GM21515 (cell line): ENCODE measurements around the gene SSBP1.
A peak's percentile ranks its signal among the peaks of the same experiment; 100 is the strongest.
"Not testable (repeated sequence)": the region's sequence is repeated elsewhere in the genome, so short reads cannot be mapped to it uniquely, and the experiment has no call there.

Experiments used
- ATAC-seq: cut with Tn5 transposase; IDR thresholded peaks from one replicate; pipeline ENCODE4 v1.9.1; 2021; ENCODE audit not compliant: unreplicated experiment

The SSBP1 gene, protein sequence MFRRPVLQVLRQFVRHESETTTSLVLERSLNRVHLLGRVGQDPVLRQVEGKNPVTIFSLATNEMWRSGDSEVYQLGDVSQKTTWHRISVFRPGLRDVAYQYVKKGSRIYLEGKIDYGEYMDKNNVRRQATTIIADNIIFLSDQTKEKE

DNA sequence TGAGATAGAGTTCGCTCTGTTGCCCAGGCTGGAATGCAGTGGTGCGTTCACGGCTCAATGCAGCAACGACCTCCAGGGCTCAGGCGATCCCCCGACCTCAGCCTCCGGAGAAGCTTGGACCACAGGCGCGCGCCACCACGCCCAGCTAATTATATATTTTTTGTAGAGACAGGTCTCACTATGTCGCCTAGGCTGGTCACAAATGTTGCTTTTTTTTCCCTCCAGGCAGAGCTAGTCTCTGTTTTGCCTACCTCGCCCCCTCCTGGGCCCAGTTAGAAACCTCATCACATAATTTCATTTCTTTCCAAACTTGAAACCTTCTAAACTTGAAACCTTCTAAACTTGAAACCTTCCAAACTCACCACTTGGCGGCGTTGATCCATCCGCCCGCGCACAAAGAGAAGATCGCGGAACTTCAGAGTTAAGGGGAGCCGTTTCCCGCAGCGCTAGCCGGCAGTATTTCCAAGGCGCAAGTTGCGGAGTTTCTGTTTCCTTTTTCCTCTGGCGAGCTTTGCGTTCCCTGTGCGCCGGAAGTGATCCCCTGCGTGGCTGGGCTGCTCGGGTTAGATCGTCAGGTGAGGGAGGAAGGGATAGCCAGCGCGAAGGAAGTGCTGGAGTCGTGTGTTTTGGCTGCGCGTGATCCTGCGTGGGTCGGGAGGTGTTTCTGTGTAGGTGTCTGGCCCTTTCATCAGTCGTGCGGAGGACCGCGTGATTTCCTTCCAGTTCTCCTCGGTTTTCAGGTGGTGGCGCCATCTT, at the start of gene SSBP1:
Gene SSBP1 (plus strand): TSS at position 523 of the 756 bp plus-strand sequence. CDS start 809 bp downstream, outside the sequence.
- ATAC-seq, result peak; percentile 94

- ATAC-seq, result not testable (repeated sequence)
Measured at GRCh38 chr7:141689072-141689825, 48.9 kb upstream of the SSBP1 start.

DNA sequence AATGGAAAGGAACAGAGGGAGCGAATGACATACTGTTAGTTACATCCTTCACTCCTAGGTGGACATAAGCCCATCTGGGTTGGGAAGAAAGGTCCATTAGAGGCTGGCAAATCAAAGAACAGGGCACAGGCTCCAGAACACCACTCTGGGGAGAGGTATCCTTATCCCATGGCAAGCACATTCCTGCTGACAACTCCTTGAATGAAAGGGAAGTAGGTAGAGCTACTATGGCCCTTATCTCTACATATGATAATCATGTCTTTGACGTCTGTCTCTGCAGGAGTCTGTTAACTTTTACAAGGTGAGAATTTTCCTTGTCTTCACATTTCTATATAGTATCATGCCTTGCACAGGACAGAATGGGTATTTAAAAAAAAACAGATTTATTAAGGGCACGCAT, 46.6 kb upstream of the SSBP1 start:
- no peak for ATAC-seq

DNA sequence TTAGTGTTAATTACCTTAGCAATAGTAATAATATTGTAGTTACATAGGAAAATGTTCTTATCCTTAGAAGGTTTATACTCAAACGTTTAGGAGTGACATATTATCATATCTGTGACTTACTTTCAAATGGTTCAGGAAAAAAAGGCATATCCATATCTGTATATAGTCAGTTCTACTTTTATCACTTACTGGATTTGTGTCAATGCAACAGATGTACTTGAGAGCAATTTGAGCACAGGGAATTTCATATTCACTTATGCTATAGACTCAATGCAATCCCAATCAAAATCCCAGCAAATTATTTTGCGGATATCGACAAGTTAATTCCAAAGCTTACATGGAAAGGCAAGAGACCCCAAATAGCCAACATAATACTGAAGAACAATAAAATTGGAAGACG, 46.2 kb upstream of the SSBP1 start:
- no peak for ATAC-seq

DNA sequence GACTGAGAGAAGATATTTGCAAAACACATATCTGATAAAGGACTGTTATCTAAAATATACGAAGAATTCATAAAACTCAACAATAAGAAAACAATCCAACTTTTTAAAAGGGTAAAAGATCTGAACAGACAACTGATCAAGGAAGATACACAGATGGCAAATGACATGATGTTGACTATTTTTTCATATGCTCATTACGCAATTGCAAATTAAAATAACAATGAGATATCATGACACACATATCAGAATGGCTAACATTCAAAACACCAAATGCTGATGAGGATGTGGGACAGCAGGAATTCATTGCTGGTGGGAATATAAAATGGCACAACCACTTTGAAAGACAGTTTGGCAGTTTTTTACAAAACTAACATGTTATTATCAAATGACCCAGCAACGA, 45.1 kb upstream of the SSBP1 start:
- no peak for ATAC-seq

DNA sequence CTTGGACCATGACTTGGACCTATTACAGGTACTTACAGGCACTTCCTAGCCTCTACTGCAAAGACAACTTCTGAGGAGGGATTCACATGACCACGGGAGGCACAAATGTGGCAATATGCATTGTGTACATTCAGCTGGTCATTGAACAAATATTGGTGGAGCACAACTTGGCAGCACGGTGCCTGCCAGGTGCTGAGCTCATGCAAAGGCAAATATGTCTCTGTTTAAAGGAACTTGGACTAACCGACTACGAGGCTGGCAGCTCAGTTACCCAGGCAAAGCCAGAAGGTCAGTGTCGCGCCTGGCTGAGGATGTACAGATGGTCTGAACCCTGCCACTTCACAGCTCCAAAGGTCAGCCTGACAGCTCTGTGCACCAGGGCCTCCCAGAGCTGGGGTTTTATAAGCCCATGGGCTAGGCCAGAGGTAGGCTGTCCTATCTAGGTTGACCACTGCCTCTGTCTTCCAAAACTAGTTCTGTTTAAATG, 42.3 kb upstream of the SSBP1 start:
- no peak for ATAC-seq

DNA sequence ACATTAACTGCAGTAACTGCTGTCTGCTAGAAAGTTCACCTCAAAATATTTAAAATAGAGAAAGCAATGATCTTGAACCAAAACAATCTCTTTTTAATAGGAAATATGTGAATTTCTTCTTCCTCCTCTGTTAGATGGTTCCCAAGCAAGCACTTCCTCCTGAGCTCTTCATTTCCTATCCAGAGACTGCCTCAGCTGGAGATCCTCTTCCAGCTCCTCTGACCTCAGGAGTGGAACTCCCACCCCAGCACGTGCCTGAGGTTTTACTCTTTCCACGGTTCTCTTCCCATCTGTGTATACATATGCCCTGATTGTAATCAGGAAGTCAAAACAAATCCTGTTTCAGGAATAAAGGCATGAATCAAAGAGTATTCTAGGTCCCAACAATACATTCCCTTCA, 41.8 kb upstream of the SSBP1 start:
- ATAC-seq, result no peak

GRCh38 chr7:141697211-141697871, 40.8 kb upstream of the SSBP1 start:
- ATAC-seq, result no peak

DNA sequence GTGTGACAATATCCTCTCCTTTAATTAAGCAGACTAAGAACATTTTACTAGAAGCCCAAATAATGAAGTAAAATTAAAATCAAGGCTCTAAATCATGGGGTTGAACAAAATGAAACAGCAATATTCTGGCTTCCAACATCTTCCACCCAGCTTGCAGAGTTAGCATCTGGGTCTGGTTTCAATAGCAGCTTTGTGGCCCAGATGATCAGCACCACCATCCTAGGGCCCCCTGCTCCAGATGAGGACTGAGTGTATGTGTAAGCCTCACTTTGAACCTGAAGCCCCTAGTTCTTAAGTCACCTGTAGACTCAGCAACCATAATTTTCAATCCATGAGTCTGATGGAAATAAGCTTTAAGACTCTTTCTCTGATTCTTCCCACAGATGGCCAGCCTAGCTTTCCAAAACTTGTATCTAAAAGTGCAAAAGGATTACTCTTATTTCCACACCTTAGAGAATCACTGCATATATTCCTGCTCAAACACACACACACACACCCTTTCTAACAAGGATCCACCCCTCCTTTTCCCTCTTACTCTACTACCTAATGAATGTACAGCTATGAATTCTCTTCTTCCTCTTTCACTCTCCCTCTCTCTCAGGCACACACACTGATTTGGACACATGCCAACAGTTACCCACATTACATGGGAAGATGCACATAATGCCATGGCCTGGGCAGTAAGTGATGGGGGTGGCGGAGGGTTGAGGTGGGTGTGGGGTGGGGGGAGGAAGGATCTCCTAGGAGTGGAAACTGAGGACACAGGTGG, 39.7 kb upstream of the SSBP1 start:
- ATAC-seq, result no peak

DNA sequence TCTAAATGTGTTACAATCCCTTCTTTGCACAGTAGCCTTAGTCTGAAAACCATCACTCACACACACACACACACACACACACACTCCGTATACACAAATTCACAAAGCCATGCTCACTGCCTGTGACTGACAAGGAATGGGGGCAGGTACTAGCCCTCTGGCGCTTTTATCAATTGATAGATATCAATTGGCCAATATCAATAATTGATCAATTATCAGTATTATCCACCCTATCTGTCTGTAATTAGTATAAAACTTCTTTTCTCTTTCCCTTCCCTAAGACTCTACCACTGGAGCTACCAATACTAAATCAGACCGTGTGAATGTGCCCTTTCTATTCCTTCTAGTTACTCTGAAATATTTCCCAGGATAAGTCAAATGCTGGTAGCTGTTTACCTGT, 38.3 kb upstream of the SSBP1 start:
- no peak for ATAC-seq

GRCh38 chr7:141700296-141700847, 37.8 kb upstream of the SSBP1 start:
- ATAC-seq, result no peak

DNA sequence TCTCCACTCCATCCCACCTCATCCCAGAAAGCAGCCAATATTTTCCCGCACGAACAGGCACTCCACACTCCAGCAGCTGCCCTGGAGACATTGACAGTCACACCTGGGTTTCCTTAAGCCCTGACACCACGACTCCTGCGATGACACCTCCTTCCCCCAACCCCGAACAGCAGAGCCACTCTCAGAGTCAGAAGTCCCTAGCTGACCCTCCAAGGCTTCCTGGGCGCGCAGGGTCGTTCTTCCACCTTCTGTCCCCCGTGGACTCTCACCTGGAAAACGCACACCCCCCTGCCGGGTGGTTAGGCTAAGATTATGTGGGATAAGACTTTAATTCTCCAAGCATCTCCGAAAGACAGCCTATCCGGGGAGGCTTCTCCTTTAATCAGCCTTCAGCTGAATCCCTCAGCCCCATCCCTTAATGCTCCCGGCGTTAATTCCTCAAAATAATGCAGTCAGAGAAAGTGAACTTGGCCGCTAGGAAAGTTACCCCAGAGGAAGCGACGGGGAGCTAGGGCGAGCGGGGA, 37.2 kb upstream of the SSBP1 start:
- ATAC-seq, result no peak

- peak; percentile 81 for ATAC-seq
Measured at GRCh38 chr7:141701489-141702046, 36.6 kb upstream of the SSBP1 start.

GRCh38 chr7:141702047-141702567, 36.1 kb upstream of the SSBP1 start, which contains the start of gene DENND11:
Gene DENND11 (minus strand): TSS chr7:141702166. CDS start chr7:141702153, 13 bp downstream.
- ATAC-seq, result peak; percentile 79

DNA sequence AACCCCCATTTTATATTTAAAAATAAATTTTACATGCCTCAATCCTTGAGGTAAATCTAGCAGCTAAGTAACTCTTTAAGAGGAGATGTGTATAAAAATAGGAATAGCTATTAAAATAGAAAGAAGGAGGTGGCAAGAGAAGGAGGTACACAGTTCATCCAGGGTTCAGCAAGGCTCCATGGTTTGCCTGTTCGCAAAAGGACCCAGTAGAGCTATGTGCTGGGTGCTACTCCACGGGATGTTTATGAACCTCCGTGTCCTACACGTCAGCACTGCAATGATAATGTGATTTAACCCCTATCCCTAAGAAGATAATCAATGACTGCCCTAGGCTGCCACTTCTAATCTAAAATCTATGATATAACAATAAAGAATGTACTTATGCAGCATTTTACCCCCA, 35.3 kb upstream of the SSBP1 start:
- no peak for ATAC-seq

DNA sequence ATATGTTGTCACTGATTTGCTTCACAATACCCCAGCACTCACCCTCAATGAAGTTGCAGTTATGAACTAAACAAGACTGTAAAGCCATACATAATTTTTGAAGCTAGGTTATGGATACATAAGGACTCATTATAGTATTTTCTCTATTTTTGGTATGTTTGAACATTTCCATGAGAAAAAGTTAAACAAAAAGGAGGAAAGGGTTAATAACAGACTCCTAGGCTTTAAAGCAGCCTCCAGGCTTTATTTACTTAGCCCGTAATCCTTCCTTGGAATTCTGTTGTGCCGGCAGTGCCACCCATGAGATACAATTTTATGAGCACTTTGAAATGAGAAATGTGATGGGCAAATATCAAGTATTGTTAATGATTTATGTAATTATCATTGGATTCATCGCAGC, 34.0 kb upstream of the SSBP1 start:
- ATAC-seq, result no peak

DNA sequence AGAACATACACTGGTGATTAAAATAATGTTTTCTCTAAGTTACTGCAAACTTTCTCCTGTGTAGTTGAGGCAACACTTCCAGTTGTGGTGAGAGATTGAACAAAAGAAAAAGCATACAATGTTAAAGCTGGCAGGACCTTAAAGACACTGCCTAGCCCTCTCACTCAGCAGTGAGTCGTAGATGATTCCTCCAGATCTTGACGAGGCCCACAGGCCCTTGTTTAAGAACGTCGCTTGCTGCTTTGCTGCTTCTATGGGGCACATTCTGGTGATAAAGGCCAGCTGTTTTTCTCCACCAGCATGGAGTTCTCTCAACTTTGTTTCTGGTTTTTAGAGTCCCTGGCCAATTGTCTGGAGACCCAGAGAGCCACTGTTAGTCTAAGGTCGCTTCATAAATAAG, 33.4 kb upstream of the SSBP1 start:
- ATAC-seq, result no peak

- ATAC-seq, result no peak
Measured at GRCh38 chr7:141706239-141707064, 31.7 kb upstream of the SSBP1 start.

DNA sequence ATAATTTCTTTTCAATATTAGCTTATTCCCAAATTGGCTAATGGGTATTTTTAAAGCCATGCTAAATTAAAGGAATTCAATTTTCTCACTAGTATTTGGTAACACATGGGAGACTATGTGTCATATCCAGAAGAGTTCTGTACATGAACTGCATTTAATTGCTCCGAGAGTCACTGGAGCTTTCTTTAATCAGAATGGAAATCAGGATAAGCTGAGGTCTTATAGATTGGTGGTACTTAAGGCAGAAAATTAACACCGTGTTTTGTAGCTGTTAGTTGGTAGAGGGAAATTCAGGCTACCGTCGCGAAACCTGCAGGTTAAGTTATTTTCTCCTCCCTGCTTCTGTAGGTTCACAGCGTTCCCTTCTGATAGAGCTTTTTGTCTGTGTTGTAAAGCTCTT, 29.8 kb upstream of the SSBP1 start, which contains the start of gene WEE2:
Gene WEE2 (plus strand): TSS at position 3 of the 400 bp plus-strand sequence. CDS start 406 bp downstream, outside the sequence.
- no peak for ATAC-seq
